ENCODE measurements around the gene P2RX2.

Gene P2RX2

GRCh38 chr12:132633901-132634300, 15.3 kb downstream of the P2RX2 start:
- DNase-seq (ENCODE audit: low spot score): no peak
- in situ Hi-C loops (cut with MboI; ENCODE audit: low sequenced_read_pairs, unreplicated experiment): no loop called here
- TF ChIP-seq, protein P1, sequence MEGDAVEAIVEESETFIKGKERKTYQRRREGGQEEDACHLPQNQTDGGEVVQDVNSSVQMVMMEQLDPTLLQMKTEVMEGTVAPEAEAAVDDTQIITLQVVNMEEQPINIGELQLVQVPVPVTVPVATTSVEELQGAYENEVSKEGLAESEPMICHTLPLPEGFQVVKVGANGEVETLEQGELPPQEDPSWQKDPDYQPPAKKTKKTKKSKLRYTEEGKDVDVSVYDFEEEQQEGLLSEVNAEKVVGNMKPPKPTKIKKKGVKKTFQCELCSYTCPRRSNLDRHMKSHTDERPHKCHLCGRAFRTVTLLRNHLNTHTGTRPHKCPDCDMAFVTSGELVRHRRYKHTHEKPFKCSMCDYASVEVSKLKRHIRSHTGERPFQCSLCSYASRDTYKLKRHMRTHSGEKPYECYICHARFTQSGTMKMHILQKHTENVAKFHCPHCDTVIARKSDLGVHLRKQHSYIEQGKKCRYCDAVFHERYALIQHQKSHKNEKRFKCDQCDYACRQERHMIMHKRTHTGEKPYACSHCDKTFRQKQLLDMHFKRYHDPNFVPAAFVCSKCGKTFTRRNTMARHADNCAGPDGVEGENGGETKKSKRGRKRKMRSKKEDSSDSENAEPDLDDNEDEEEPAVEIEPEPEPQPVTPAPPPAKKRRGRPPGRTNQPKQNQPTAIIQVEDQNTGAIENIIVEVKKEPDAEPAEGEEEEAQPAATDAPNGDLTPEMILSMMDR (IDR thresholded peaks at IDR 0.05; ENCODE audit: borderline replicate concordance, control extremely low read depth, extremely low read depth, insufficient read depth, missing control alignments): no peak

GRCh38 chr12:132634411-132634990, 15.9 kb downstream of the P2RX2 start:
- in situ Hi-C loops (cut with MboI; ENCODE audit: low sequenced_read_pairs, unreplicated experiment): no loop called here
- DNase-seq (ENCODE audit: low spot score): no peak
- TF ChIP-seq, protein P1 (IDR thresholded peaks at IDR 0.05; ENCODE audit: borderline replicate concordance, control extremely low read depth, extremely low read depth, insufficient read depth, missing control alignments): no peak

- in situ Hi-C loops (cut with MboI; ENCODE audit: low sequenced_read_pairs, unreplicated experiment): no loop called here
- TF ChIP-seq, protein P1 (IDR thresholded peaks at IDR 0.05; ENCODE audit: borderline replicate concordance, control extremely low read depth, extremely low read depth, insufficient read depth, missing control alignments): no peak
- DNase-seq (ENCODE audit: low spot score): no peak
Measured at GRCh38 chr12:132635076-132635955, 16.7 kb downstream of the P2RX2 start.

- in situ Hi-C loops (cut with MboI; ENCODE audit: low sequenced_read_pairs, unreplicated experiment): no loop called here
- no peak for DNase-seq (ENCODE audit: low spot score)
- TF ChIP-seq, protein P1 (IDR thresholded peaks at IDR 0.05; ENCODE audit: borderline replicate concordance, control extremely low read depth, extremely low read depth, insufficient read depth, missing control alignments): no peak
Measured at GRCh38 chr12:132637811-132638210, 19.2 kb downstream of the P2RX2 start.

GRCh38 chr12:132638541-132639408, 20.2 kb downstream of the P2RX2 start:
- in situ Hi-C loops (cut with MboI; ENCODE audit: low sequenced_read_pairs, unreplicated experiment): no loop called here
- TF ChIP-seq, protein P1 (IDR thresholded peaks at IDR 0.05; ENCODE audit: borderline replicate concordance, control extremely low read depth, extremely low read depth, insufficient read depth, missing control alignments): peak; percentile 63
- DNase-seq (ENCODE audit: low spot score): no peak

DNA sequence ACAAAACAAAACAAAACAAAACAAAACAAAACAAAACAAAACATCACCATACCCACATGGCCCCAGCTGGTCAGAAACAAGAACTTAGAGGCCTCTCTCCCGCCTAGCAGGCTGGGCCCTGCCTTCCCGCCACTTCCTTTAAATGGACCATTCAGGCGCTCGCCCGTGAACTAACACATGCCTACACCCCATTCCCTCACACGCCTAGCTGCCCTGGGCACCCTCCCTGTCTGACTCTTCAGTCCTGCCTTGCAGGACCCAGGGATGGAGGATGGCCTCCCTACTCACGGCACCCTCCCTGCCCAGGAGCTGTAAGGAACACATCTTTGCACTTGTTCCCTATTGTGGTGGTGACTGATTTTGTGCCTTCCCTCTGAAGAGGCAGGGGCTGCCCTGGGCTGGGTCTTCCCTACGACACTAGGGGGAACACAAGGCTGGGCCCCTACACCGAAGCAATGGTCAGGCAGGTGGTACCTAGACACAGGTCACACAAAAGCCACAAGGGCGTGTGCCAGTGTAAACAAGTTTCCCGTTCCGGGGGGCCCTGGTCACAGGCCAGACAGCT, 21.5 kb downstream of the P2RX2 start:
- in situ Hi-C loops (cut with MboI; ENCODE audit: low sequenced_read_pairs, unreplicated experiment): no loop called here
- TF ChIP-seq, protein P1 (IDR thresholded peaks at IDR 0.05; ENCODE audit: borderline replicate concordance, control extremely low read depth, extremely low read depth, insufficient read depth, missing control alignments): no peak
- DNase-seq (ENCODE audit: low spot score): no peak
